ENCODE results near the gene GRM8. TPM values are rescaled to one million over a fixed set of nuclear protein-coding genes. Genes with fewer than 3 reads are reported as not detected.

Gene GRM8
- total RNA-seq, 2 experiments from 2014 or later, result not detected

GRCh38 chr7:127047521-127047920, 205.2 kb downstream of the GRM8 start:
- CTCF ChIA-PET (ENCODE audit: unreplicated experiment), result no interaction called here
- no peak for DNase-seq (ENCODE audit: low spot score)
- Histone ChIP-seq H3K4me1 (ENCODE audit: insufficient read depth, low read length, poor library complexity, severe bottlenecking) (no peaks in the 10 kb centered on the region), H3K4me3 (ENCODE audit: low read depth, low read length, poor library complexity, severe bottlenecking) (no peak overlapping the region), H3K36me3 (ENCODE audit: insufficient read depth, low read length) (no peaks in the 10 kb centered on the region), H3K4me2 (ENCODE audit: low read length) (no peak overlapping the region), H3K9me2 (ENCODE audit: insufficient read depth, low read length) (no peaks in the 10 kb centered on the region), H3K79me2 (ENCODE audit: insufficient read depth, low read depth, low read length) (no peaks in the 10 kb centered on the region), H3K9me3 (ENCODE audit: low read length) (no peaks in the 10 kb centered on the region), H4K20me1 (ENCODE audit: insufficient read depth, low read length) (no peaks in the 10 kb centered on the region), H2AFZ (ENCODE audit: low read length) (no peak overlapping the region), H3K27ac (ENCODE audit: low read depth, low read length, poor library complexity, severe bottlenecking) (no peak overlapping the region)
- intact Hi-C loops (cut with micrococcal nuclease; ENCODE audit: unreplicated experiment), result no loop called here
- no TSS peak for BruUV-seq (replicated peaks)
- POLR2A ChIA-PET, result no interaction called here
- no peak for TF ChIP-seq CTCF (conservative IDR thresholded peaks at IDR 0.05; ENCODE audit: low read length)
- TF ChIP-seq EZH2phosphoT487 (IDR thresholded peaks at IDR 0.05; ENCODE audit: borderline replicate concordance, low read depth, low read length), result no peak

DNA sequence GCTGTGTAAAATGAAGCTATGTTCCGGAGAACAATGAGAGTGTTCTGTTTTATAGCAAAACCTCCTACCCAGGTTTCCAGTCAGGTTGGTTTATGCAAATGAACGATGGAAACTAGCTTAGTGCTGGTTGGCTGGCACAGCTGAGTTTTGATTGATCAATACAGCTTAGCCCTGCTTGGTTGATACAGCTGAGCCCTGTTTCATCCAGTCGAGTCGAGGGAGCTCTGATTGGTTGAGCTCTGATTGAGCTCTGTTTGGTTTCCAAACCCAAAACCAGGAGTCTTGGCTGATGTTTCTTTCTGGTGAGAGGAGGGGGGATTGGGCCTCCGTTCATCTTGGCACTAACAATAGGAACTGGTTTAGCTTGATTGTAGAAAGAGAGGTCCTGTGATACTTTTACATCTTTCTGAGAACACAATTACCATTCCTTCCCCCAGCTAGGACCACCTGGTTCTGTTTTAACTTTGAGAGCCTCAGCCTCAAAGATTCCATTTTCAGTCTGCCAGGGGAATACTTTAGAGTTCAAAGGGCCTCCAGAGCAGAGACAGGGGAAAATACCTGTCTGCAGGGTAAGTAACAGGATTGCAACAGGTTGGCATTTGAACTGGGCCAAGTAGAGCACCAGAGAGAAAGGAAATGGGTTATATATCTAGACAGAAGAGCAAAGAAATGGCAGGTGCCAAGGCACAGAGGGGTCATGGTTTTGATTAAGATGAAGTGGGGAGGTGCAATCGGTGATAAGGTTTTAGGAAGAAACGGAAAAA, 210.9 kb downstream of the GRM8 start:
- intact Hi-C loops (cut with micrococcal nuclease; ENCODE audit: unreplicated experiment), result no loop called here
- TF ChIP-seq EZH2phosphoT487 (IDR thresholded peaks at IDR 0.05; ENCODE audit: borderline replicate concordance, low read depth, low read length), result no peak
- no peaks in the 10 kb centered on the region for H3K9me3 ChIP-seq (ENCODE audit: low read length)
- no peak overlapping the region for H2AFZ ChIP-seq (ENCODE audit: low read length)
- POLR2A ChIA-PET, result interaction anchor here (0.9 kb wide), 1 partner anchor 66 kb away, joined by 3 read pairs; no protein-coding TSS in a partner anchor
- H3K27ac ChIP-seq (ENCODE audit: low read depth, low read length, poor library complexity, severe bottlenecking), result no peak overlapping the region
- no peak overlapping the region for H3K4me3 ChIP-seq (ENCODE audit: low read depth, low read length, poor library complexity, severe bottlenecking)
- no peaks in the 10 kb centered on the region for H3K4me1 ChIP-seq (ENCODE audit: insufficient read depth, low read length, poor library complexity, severe bottlenecking)
- H3K4me2 ChIP-seq (ENCODE audit: low read length), result no peak overlapping the region
- H3K79me2 ChIP-seq (ENCODE audit: insufficient read depth, low read depth, low read length), result no peaks in the 10 kb centered on the region
- BruUV-seq (replicated peaks), result no TSS peak
- CTCF ChIA-PET (ENCODE audit: unreplicated experiment), result no interaction called here
- no peak for DNase-seq (ENCODE audit: low spot score)
- H3K36me3 ChIP-seq (ENCODE audit: insufficient read depth, low read length), result no peaks in the 10 kb centered on the region
- H4K20me1 ChIP-seq (ENCODE audit: insufficient read depth, low read length), result no peaks in the 10 kb centered on the region
- no peaks in the 10 kb centered on the region for H3K9me2 ChIP-seq (ENCODE audit: insufficient read depth, low read length)

DNA sequence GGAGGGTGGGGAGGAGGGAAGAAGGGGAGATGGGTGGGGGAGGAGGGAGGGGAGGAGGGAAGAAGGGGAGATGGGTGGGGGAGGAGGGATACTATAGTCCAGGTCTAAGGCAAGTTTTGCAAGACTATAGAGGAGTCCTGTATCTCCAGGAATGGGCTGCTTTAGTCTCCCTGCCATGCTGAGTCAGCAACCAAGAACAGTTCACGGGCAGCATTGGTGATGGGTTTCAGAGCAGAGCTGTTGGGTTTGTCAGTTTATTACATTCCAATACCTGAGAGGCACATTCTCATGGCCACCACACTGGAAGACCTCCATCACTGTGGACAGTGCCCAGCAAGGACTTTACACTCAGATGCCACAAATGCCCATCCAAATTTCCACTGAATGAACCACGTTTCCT, 212.7 kb downstream of the GRM8 start:
- Histone ChIP-seq H3K9me2 (ENCODE audit: insufficient read depth, low read length) (no peaks in the 10 kb centered on the region), H3K4me1 (ENCODE audit: insufficient read depth, low read length, poor library complexity, severe bottlenecking) (no peaks in the 10 kb centered on the region), H3K4me2 (ENCODE audit: low read length) (no peak overlapping the region), H3K36me3 (ENCODE audit: insufficient read depth, low read length) (no peaks in the 10 kb centered on the region), H3K4me3 (ENCODE audit: low read depth, low read length, poor library complexity, severe bottlenecking) (no peak overlapping the region), H4K20me1 (ENCODE audit: insufficient read depth, low read length) (no peaks in the 10 kb centered on the region), H3K79me2 (ENCODE audit: insufficient read depth, low read depth, low read length) (no peaks in the 10 kb centered on the region), H3K27ac (ENCODE audit: low read depth, low read length, poor library complexity, severe bottlenecking) (no peak overlapping the region), H3K9me3 (ENCODE audit: low read length) (no peaks in the 10 kb centered on the region), H2AFZ (ENCODE audit: low read length) (no peak overlapping the region)
- DNase-seq (ENCODE audit: low spot score), result no peak
- POLR2A ChIA-PET, result no interaction called here
- no TSS peak for BruUV-seq (replicated peaks)
- intact Hi-C loops (cut with micrococcal nuclease; ENCODE audit: unreplicated experiment), result no loop called here
- TF ChIP-seq CTCF (conservative IDR thresholded peaks at IDR 0.05; ENCODE audit: low read length) (no peak), EZH2phosphoT487 (IDR thresholded peaks at IDR 0.05; ENCODE audit: borderline replicate concordance, low read depth, low read length) (no peak)
- CTCF ChIA-PET (ENCODE audit: unreplicated experiment), result no interaction called here
